NCI-H146 treated with DMSO at 0.1 percent for 48 hours (cell line): ENCODE data around the gene PRKN.
"Not testable (repeated sequence)": the region's sequence is repeated elsewhere in the genome, so short reads cannot be mapped to it uniquely, and the experiment has no call there.

Experiments
- DNase-seq: peaks from one replicate; lab custom pipeline; 2025; ENCODE audit not compliant: unreplicated experiment; lab: John Stamatoyannopoulos, UW

Gene PRKN

GRCh38 chr6:161526794-161527193 lies 1200.8 kb downstream of the PRKN start:
- no peak for DNase-seq

GRCh38 chr6:161523362-161523761 lies 1204.2 kb downstream of the PRKN start:
- no peak for DNase-seq

GRCh38 chr6:161522276-161522675 lies 1205.3 kb downstream of the PRKN start:
- DNase-seq: no peak

- peak; percentile 45 for DNase-seq
Observed at GRCh38 chr6:161511447-161512095, 1216.0 kb downstream of the PRKN start.

- DNase-seq: no peak
Observed at GRCh38 chr6:161508341-161508740, 1219.2 kb downstream of the PRKN start.

GRCh38 chr6:161507375-161507774 lies 1220.2 kb downstream of the PRKN start:
- DNase-seq: no peak

GRCh38 chr6:161503570-161503969 lies 1224.0 kb downstream of the PRKN start:
- DNase-seq: no peak

GRCh38 chr6:161498881-161499280 lies 1228.7 kb downstream of the PRKN start:
- no peak for DNase-seq

GRCh38 chr6:161498359-161498758 lies 1229.2 kb downstream of the PRKN start:
- DNase-seq: peak; percentile 72

GRCh38 chr6:161496941-161497340 lies 1230.6 kb downstream of the PRKN start:
- DNase-seq: no peak

- DNase-seq: not testable (repeated sequence)
Observed at GRCh38 chr6:161496271-161496670, 1231.3 kb downstream of the PRKN start.

- DNase-seq: no peak
Observed at GRCh38 chr6:161494566-161494965, 1233.0 kb downstream of the PRKN start.

GRCh38 chr6:161493576-161494118 lies 1233.9 kb downstream of the PRKN start:
- no peak for DNase-seq

- no peak for DNase-seq
Observed at GRCh38 chr6:161489626-161490306, 1237.8 kb downstream of the PRKN start.

GRCh38 chr6:161487694-161488093 lies 1239.9 kb downstream of the PRKN start:
- no peak for DNase-seq

GRCh38 chr6:161487217-161487531 lies 1240.4 kb downstream of the PRKN start:
- DNase-seq: no peak

- DNase-seq: no peak
Observed at GRCh38 chr6:161486361-161487216, 1241.0 kb downstream of the PRKN start.

GRCh38 chr6:161482517-161482858 lies 1245.1 kb downstream of the PRKN start:
- DNase-seq: no peak

GRCh38 chr6:161481786-161482516 lies 1245.6 kb downstream of the PRKN start:
- DNase-seq: no peak

- DNase-seq: no peak
Observed at GRCh38 chr6:161480421-161481155, 1247.0 kb downstream of the PRKN start.
